ENCODE measurements around the gene ERCC6.

The ERCC6 gene

DNA sequence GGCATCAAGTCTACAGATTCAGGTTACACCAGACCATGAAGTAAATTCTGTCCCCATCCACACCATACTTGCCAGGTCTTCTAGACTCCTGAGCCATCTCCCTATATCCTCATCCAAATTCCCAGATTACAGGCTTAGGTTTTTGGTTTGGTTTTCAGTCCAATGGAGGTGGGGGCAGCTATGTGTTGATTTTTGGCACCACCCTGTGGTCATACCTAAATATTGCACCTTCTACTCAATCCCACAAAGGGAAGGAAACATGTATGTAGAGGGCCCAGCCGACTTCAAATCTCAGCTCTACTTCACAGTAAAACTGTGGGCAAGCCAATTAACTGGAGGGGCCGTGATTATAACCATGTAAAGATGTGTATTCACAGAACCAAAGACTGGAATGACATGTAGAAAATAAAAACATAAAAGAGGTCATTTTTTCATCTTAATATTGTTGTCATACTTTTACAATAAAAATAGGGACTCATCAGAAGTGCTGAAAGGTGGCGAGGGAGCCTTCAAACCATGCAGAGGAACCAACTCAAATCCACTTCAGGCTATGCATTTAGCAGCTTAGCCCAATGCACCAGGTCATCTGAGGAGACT is 19.8 kb downstream of the ERCC6 start:
- H3K9me3 ChIP-seq (ENCODE audit: low read length): no peaks in the 10 kb centered on the region
- H3K4me1 ChIP-seq (ENCODE audit: insufficient read depth, low read length): peaks cover 8% of the 10 kb centered on the region
- H3K4me3 ChIP-seq (ENCODE audit: low read length): no peak overlapping the region
- no peak overlapping the region for H2AFZ ChIP-seq (ENCODE audit: low read depth, low read length)
- H3K27me3 ChIP-seq (ENCODE audit: insufficient read depth, low read length): no peaks in the 10 kb centered on the region
- H3K36me3 ChIP-seq (ENCODE audit: insufficient read depth, low read length): peaks cover 17% of the 10 kb centered on the region

DNA sequence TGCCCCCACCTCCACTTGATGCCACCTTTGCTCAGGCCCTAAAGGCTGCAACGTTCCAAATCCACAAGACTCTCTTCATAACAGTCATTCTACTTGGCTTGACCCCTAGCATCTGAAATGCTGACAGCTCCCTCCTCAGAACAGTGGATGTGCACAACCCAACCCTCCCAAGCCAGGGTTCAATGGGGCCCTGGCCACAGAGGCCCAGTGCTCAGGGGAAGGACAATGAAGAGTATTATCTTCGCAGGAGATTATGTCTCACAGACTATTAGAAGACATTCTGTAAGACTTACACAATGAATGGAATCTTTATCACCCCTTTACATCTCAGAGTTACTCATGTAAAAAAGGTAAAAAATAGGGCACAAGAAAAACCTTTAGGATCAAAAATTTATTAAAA is 20.4 kb downstream of the ERCC6 start:
- H3K9me3 ChIP-seq (ENCODE audit: low read length): no peaks in the 10 kb centered on the region
- H2AFZ ChIP-seq (ENCODE audit: low read depth, low read length): no peak overlapping the region
- no peaks in the 10 kb centered on the region for H3K27me3 ChIP-seq (ENCODE audit: insufficient read depth, low read length)
- H3K36me3 ChIP-seq (ENCODE audit: insufficient read depth, low read length): peaks cover 15% of the 10 kb centered on the region
- H3K4me3 ChIP-seq (ENCODE audit: low read length): no peak overlapping the region
- peaks cover 8% of the 10 kb centered on the region for H3K4me1 ChIP-seq (ENCODE audit: insufficient read depth, low read length)

DNA sequence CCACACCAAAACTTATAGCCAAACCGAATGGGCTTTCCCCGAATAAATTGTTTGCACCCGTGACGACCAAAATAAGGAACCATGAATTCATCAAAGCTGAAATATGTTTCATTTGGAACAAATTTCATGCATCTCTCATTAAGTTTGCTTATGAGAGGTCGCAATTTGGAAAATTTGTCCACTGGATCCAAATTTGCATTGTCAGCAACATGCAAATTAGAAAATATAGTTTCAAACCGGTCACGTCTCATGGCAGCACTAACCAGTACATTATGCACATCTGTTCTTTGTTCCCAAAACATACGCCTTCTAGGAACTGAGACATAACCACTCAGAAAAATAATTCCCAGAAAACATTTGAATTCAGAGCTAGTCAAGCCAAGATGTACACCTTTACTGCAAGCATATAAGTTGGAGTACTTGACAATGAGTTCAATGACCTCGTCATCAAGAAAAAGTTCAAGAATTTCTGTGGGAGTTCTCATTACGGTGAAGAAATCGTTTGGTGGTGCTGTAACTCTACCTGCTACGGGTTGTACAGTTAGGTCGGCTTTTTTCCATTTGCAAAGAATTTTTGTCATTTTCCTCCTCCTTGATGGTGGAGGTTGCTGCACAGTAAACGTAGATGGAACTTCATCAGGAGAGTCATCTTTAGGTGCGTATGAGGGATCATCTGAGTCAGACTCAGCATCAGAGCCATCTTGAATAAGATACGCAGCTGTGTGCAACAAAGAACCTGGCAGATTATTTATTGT is 22.5 kb downstream of the ERCC6 start:
- H3K4me1 ChIP-seq (ENCODE audit: insufficient read depth, low read length): no peaks in the 10 kb centered on the region
- no peaks in the 10 kb centered on the region for H3K9me3 ChIP-seq (ENCODE audit: low read length)
- H3K36me3 ChIP-seq (ENCODE audit: insufficient read depth, low read length): peaks cover 11% of the 10 kb centered on the region
- H3K27me3 ChIP-seq (ENCODE audit: insufficient read depth, low read length): no peaks in the 10 kb centered on the region
- no peak overlapping the region for H2AFZ ChIP-seq (ENCODE audit: low read depth, low read length)
- H3K4me3 ChIP-seq (ENCODE audit: low read length): no peak overlapping the region

DNA sequence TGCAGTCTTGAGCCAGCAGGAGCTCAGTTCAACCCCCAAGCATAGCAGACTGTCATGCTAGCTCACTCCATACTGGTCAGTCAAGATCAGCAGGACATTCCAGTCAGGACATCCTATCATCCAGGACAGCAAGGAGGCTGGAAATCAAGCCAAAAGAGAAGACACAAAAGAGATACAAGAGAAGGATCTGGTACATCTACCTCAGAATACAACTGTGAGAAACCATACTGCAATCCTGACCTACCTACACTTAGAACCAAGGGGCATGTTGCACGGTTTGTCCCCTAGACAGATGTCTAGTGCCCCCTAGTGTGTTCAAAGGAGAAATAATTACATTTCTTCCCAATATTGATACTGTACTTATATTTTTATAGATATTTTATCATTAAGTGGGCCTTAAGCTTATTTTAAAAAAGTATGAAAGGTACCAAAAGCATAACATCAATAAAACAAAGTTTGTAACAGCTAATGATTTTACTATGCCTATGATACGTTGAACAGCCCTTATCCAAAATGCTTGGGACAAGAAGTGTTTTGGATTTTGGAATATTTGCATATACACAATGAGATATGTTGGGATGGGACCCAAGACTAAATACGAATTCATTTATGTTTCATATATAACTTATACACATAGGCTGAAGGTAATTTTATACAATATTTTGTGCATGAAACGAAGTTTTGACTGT is 26.7 kb downstream of the ERCC6 start:
- H3K4me1 ChIP-seq (ENCODE audit: insufficient read depth, low read length): peaks cover 5% of the 10 kb centered on the region
- H3K4me3 ChIP-seq (ENCODE audit: low read length): no peak overlapping the region
- no peak overlapping the region for H2AFZ ChIP-seq (ENCODE audit: low read depth, low read length)
- H3K27me3 ChIP-seq (ENCODE audit: insufficient read depth, low read length): no peaks in the 10 kb centered on the region
- H3K9me3 ChIP-seq (ENCODE audit: low read length): no peaks in the 10 kb centered on the region
- H3K36me3 ChIP-seq (ENCODE audit: insufficient read depth, low read length): peaks cover 6% of the 10 kb centered on the region

DNA sequence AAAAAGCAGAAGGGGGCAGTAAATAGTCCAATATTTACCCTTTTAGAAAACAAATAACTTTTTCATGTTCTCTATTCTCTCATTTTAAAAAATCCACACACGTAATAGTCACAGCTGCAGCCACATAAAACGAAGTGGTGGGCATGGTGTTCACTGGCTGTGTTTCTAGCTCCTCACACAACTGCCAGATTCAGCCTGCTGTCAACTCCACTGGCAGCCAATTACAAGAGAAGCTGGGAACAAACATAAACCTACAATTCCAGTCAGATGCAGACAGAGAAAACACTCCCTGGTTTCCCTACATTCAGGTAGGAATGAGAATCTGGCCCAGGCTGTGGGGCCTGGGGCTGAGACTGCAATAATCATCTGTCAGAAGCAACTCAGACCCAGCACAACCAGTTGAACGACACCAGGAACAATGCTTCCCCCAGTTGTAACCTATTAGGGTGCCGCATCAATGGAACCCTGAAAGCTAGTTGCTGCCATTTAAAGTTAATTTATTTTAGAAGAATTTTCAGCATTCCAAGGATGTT is 29.1 kb downstream of the ERCC6 start:
- H3K27me3 ChIP-seq (ENCODE audit: insufficient read depth, low read length): no peaks in the 10 kb centered on the region
- H3K4me3 ChIP-seq (ENCODE audit: low read length): no peak overlapping the region
- H2AFZ ChIP-seq (ENCODE audit: low read depth, low read length): no peak overlapping the region
- H3K36me3 ChIP-seq (ENCODE audit: insufficient read depth, low read length): no peaks in the 10 kb centered on the region
- H3K4me1 ChIP-seq (ENCODE audit: insufficient read depth, low read length): peaks cover 5% of the 10 kb centered on the region
- no peaks in the 10 kb centered on the region for H3K9me3 ChIP-seq (ENCODE audit: low read length)

DNA sequence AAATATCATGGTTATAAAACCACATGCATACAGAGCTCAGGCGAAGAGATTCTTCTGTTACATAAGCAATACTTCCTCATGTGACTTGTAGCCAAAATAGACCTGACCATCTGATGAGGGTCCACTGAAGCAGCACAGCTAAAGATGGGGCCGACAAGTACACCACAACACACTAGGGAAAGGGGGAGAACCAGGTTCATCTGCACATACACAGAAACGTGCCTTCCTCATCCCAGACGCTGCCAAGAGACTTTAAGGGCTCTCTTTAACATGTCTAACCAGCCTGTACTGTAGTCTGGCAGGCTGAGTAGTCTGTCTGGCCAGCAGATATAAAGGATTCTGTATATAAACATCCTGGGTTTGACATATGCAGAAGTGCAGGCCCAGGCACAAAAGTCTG is 30.3 kb downstream of the ERCC6 start:
- Histone ChIP-seq H3K9me3 (ENCODE audit: low read length) (no peaks in the 10 kb centered on the region), H3K4me3 (ENCODE audit: low read length) (no peak overlapping the region), H3K4me1 (ENCODE audit: insufficient read depth, low read length) (peaks cover 5% of the 10 kb centered on the region), H2AFZ (ENCODE audit: low read depth, low read length) (no peak overlapping the region), H3K36me3 (ENCODE audit: insufficient read depth, low read length) (no peaks in the 10 kb centered on the region), H3K27me3 (ENCODE audit: insufficient read depth, low read length) (no peaks in the 10 kb centered on the region)

DNA sequence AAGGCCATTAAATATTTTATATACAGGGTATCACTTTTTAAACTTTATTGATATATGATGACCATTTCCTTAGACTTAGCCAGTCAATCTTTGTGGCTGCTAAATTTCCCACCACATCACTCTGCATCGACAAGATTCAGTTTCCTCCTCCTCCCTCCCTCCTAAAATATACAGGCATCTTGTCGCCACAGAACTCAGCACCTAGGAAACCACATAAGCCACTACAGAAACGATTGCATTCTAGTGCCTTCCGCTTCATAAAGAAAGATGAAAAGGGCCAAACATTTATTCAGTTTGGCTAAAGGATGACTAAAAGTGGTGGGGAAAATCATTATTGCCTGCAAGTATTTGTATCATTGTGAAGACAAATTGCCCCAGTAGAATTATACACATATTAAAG is 30.7 kb downstream of the ERCC6 start:
- no peaks in the 10 kb centered on the region for H3K36me3 ChIP-seq (ENCODE audit: insufficient read depth, low read length)
- no peak overlapping the region for H3K4me3 ChIP-seq (ENCODE audit: low read length)
- H3K9me3 ChIP-seq (ENCODE audit: low read length): no peaks in the 10 kb centered on the region
- H3K4me1 ChIP-seq (ENCODE audit: insufficient read depth, low read length): peaks cover 5% of the 10 kb centered on the region
- H3K27me3 ChIP-seq (ENCODE audit: insufficient read depth, low read length): no peaks in the 10 kb centered on the region
- H2AFZ ChIP-seq (ENCODE audit: low read depth, low read length): no peak overlapping the region

DNA sequence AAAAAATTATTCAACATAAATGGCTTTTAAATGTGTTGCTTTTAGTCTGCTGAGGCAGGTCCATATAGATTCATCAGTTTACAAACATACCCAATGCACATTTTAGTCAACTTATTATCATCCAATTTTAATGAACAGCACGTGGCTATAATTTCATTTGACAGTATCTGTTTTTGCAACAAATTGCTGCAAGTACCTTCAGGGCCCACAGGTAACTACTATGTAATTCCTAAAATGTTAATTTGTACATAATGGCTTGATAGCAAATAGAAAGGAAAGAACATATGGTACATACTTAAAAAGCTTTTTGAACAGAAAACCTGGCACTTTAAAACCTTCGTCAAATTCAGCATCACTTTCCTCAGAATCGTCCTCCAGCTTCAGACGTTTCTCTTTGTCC is 33.3 kb downstream of the ERCC6 start:
- H3K36me3 ChIP-seq (ENCODE audit: insufficient read depth, low read length): no peaks in the 10 kb centered on the region
- H3K27me3 ChIP-seq (ENCODE audit: insufficient read depth, low read length): no peaks in the 10 kb centered on the region
- H3K4me1 ChIP-seq (ENCODE audit: insufficient read depth, low read length): peaks cover 5% of the 10 kb centered on the region
- H2AFZ ChIP-seq (ENCODE audit: low read depth, low read length): no peak overlapping the region
- no peak overlapping the region for H3K4me3 ChIP-seq (ENCODE audit: low read length)
- no peaks in the 10 kb centered on the region for H3K9me3 ChIP-seq (ENCODE audit: low read length)

DNA sequence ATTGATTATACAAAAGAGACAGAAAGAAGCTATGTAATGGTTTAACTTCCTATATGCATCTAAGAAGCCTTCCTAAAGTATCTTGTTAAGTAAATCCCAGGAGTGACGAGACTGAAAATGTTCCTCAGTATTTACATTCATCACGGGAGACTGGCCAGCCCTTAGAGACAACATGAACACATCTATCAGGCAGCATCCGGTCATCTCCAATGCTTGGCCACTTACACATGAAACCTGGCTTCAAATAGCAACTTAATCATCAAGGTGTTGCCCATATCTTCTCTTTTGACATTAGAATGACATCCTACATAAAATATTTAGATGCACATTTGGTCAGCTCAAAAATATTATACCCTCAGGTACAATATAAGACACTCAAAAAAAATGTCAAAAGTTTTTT is 33.8 kb downstream of the ERCC6 start:
- H3K4me1 ChIP-seq (ENCODE audit: insufficient read depth, low read length): peaks cover 5% of the 10 kb centered on the region
- no peak overlapping the region for H3K4me3 ChIP-seq (ENCODE audit: low read length)
- no peaks in the 10 kb centered on the region for H3K9me3 ChIP-seq (ENCODE audit: low read length)
- H2AFZ ChIP-seq (ENCODE audit: low read depth, low read length): no peak overlapping the region
- peaks cover 5% of the 10 kb centered on the region for H3K36me3 ChIP-seq (ENCODE audit: insufficient read depth, low read length)
- H3K27me3 ChIP-seq (ENCODE audit: insufficient read depth, low read length): no peaks in the 10 kb centered on the region

DNA sequence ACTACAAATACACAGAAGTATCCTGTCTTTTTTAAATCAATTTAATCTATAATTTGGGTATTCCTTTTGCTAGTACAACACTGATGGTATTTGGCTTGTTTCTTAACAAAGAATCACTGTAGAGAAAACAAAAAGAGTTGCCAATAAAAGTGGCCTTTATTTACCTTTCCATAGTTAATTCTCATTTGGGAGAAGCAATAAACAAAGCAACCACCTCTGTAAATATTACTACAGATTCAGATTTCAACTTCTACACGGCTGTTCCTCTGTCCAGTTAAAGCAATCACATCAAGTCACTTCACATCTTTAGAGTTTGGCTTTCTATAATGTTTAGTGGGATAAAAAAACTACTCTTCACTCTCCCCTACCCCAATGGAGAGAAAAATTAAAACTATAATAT is 34.4 kb downstream of the ERCC6 start:
- Histone ChIP-seq H2AFZ (ENCODE audit: low read depth, low read length) (no peak overlapping the region), H3K4me3 (ENCODE audit: low read length) (no peak overlapping the region), H3K36me3 (ENCODE audit: insufficient read depth, low read length) (peaks cover 5% of the 10 kb centered on the region), H3K4me1 (ENCODE audit: insufficient read depth, low read length) (peaks cover 5% of the 10 kb centered on the region), H3K27me3 (ENCODE audit: insufficient read depth, low read length) (no peaks in the 10 kb centered on the region), H3K9me3 (ENCODE audit: low read length) (no peaks in the 10 kb centered on the region)

DNA sequence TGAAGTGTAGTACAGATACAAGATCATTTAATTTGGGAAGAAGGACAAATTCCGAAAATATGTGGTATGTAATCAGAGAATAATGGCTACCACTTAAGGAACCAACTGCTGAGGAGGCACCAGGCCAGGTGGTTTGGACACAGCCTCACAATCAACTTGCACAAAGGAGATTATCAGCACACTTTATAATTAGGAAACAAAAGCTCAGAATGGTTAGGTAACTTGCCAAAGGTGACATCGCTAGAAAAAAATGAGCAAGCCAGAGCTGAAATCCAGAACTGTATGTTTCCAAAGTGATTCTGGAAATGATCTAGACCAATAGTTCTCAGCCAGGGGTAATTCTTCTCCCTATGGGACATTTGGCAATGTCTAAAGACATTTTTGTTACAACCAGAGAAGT is 36.6 kb downstream of the ERCC6 start:
- Histone ChIP-seq H2AFZ (ENCODE audit: low read depth, low read length) (no peak overlapping the region), H3K4me1 (ENCODE audit: insufficient read depth, low read length) (no peaks in the 10 kb centered on the region), H3K27me3 (ENCODE audit: insufficient read depth, low read length) (no peaks in the 10 kb centered on the region), H3K4me3 (ENCODE audit: low read length) (no peak overlapping the region), H3K36me3 (ENCODE audit: insufficient read depth, low read length) (peaks cover 5% of the 10 kb centered on the region), H3K9me3 (ENCODE audit: low read length) (no peaks in the 10 kb centered on the region)

DNA sequence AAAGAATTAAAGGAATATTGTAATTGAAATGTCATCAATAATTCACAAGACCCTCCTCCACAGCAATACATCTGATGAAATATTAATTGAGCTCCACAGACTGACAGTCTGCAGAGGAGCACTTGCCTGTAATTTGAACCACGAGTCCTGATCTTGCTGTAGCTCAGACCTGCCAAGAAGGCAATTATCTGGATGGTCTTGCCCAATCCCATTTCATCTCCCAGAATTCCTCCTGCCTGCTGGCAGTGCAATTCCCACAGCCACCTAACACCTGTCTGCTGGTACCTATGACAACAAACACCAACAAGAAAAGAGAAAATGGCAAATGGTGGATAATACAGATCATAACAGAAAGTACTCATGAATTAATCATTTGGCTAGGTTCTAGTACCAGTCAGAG is 38.5 kb downstream of the ERCC6 start:
- Histone ChIP-seq H3K27me3 (ENCODE audit: insufficient read depth, low read length) (no peaks in the 10 kb centered on the region), H3K9me3 (ENCODE audit: low read length) (no peaks in the 10 kb centered on the region), H3K4me1 (ENCODE audit: insufficient read depth, low read length) (no peaks in the 10 kb centered on the region), H3K4me3 (ENCODE audit: low read length) (no peak overlapping the region), H3K36me3 (ENCODE audit: insufficient read depth, low read length) (peaks cover 5% of the 10 kb centered on the region), H2AFZ (ENCODE audit: low read depth, low read length) (no peak overlapping the region)

DNA sequence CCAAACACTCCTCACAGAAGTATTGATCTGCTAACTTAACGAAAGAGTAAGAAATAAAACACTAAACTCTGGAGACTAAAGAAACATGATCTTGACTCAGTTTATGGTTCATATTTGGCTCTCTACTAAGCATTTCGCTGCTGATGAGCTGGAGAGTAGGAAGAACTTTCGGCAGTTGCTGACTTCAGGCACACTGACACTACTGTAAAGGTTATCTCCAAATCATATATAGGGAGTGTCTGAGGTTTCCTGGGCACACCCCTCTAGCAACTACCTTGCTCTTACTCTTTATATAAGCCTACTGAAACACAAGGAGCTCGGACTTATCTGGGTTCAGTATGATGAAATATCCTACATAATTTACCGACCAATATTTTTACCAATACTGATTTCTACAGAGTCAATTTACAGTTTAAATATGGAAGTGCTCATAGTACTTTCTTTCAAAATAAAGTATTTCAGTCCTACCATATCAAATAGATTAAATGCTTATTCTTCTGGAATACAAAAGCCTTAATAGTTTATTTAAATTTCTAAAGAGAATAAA is 39.5 kb downstream of the ERCC6 start:
- Histone ChIP-seq H3K36me3 (ENCODE audit: insufficient read depth, low read length) (peaks cover 5% of the 10 kb centered on the region), H3K4me3 (ENCODE audit: low read length) (no peak overlapping the region), H3K4me1 (ENCODE audit: insufficient read depth, low read length) (no peaks in the 10 kb centered on the region), H3K9me3 (ENCODE audit: low read length) (no peaks in the 10 kb centered on the region), H3K27me3 (ENCODE audit: insufficient read depth, low read length) (no peaks in the 10 kb centered on the region), H2AFZ (ENCODE audit: low read depth, low read length) (no peak overlapping the region)

All from neuron (in vitro differentiated cells).